Muscle of leg (tissue), 11 donors: ENCODE results near the gene HDAC6. TPM values are rescaled to one million over a fixed set of nuclear protein-coding genes. Genes with fewer than 3 reads are reported as not detected.
"Not testable (repeated sequence)": the region's sequence is repeated elsewhere in the genome, so short reads cannot be mapped to it uniquely, and the experiment has no call there.

Experiments used
- DNase-seq: peaks from one replicate; pipeline ENCODE4 v3.0.0; 2013
- H3K27ac ChIP-seq: one replicate; pipeline ENCODE4 v1.5.1; 2013; ENCODE audit warnings: mild to moderate bottlenecking, low read length, control low read depth
- H3K27me3 ChIP-seq: one replicate; pipeline ENCODE4 v1.6.1; 2013; ENCODE audit warnings: low read length; ENCODE audit not compliant: control insufficient read depth, insufficient read depth
- H3K36me3 ChIP-seq: one replicate; pipeline ENCODE4 v1.6.1; 2013; ENCODE audit warnings: low read length; ENCODE audit not compliant: control insufficient read depth, insufficient read depth
- H3K4me1 ChIP-seq: one replicate; pipeline ENCODE4 v1.6.1; 2013; ENCODE audit warnings: low read length; ENCODE audit not compliant: control insufficient read depth, insufficient read depth
- H3K4me3 ChIP-seq: one replicate; pipeline ENCODE4 v1.5.1; 2013; ENCODE audit warnings: low read length, control low read depth
- H3K9me3 ChIP-seq: replicated peaks from 2 replicates; pipeline ENCODE4 v1.6.1; 2013; ENCODE audit warnings: low read depth, low read length; ENCODE audit not compliant: control insufficient read depth
- WGBS: methylation state at CpG from one replicate; pipeline ENCODE4 v1.1.5; 2013; ENCODE audit warnings: missing lambda C conversion rate; ENCODE audit not compliant: insufficient coverage; 5-methylcytosine and 5-hydroxymethylcytosine counted together
- polyA plus RNA-seq, 8 donors: library from polyadenylated mRNA; unstranded; fragments of 120-200 nt; gene quantifications; one replicate each; pipeline versions ENCODE4 v1.2.1 to v1.2.3, GENCODE V29; 2013; ENCODE audit warnings: inconsistent platforms in 1 of 8, low replicate concordance in 1 of 8; ENCODE audit not compliant: insufficient read length in 8 of 8, insufficient read depth in 1 of 8
- total RNA-seq: library from RNA; stranded (reverse); fragments of 120-200 nt; gene quantifications from one replicate; pipeline ENCODE4 v1.2.4, GENCODE V29; 2013

HDAC6 gene
- total and polyA plus RNA-seq, 9 donors = 73.8 to 112 (median 88.5) TPM

GRCh38 chrX:48833542-48834138 lies 31.8 kb downstream of the HDAC6 start:
- DNase-seq = no peak
- Histone ChIP-seq H3K27ac (no peak overlapping the region), H3K4me3 (no peak overlapping the region), H3K9me3 (peaks cover 2% of the 10 kb centered on the region), H3K4me1 (no peaks in the 10 kb centered on the region), H3K27me3 (peaks cover 58% of the 10 kb centered on the region), H3K36me3 (no peaks in the 10 kb centered on the region)
- 17% methylated on average over 2 of the region's 9 CpGs for WGBS

- Histone ChIP-seq H3K4me1 (no peaks in the 10 kb centered on the region), H3K27ac (no peak overlapping the region), H3K36me3 (no peaks in the 10 kb centered on the region), H3K4me3 (no peak overlapping the region), H3K27me3 (peaks cover 56% of the 10 kb centered on the region), H3K9me3 (peaks cover 2% of the 10 kb centered on the region)
- 33% methylated on average over 4 of the region's 7 CpGs for whole genome bisulfite sequencing
- DNase-seq = no peak
These were observed 32.5 kb downstream of the HDAC6 start for GRCh38 chrX:48834383-48834709.

GRCh38 chrX:48835524-48836329 lies 33.9 kb downstream of the HDAC6 start, which contains the start of gene PCSK1N:
Gene PCSK1N (minus strand): TSS chrX:48835610. CDS start chrX:48835532, 78 bp downstream.
- no peak for DNase-seq
- H3K4me1 ChIP-seq = no peaks in the 10 kb centered on the region
- peaks cover 46% of the 10 kb centered on the region for H3K27me3 ChIP-seq
- no peak within 1 kb of the TSS for H3K4me3 ChIP-seq
- no peaks in the 10 kb centered on the region for H3K36me3 ChIP-seq
- no peaks in the 10 kb centered on the region for H3K9me3 ChIP-seq
- H3K27ac ChIP-seq = no peak within 1 kb of the TSS
- 60% methylated on average over 8 of the region's 35 CpGs for WGBS

GRCh38 chrX:48839686-48840085 lies 37.8 kb downstream of the HDAC6 start:
- H3K36me3 ChIP-seq = no peaks in the 10 kb centered on the region
- no peak overlapping the region for H3K27ac ChIP-seq
- no peaks in the 10 kb centered on the region for H3K9me3 ChIP-seq
- no peak for DNase-seq
- 89% methylated on average over 7 of the region's 10 CpGs for WGBS
- H3K4me3 ChIP-seq = no peak overlapping the region
- H3K4me1 ChIP-seq = no peaks in the 10 kb centered on the region
- peaks cover 19% of the 10 kb centered on the region for H3K27me3 ChIP-seq

GRCh38 chrX:48848847-48849246 lies 47.0 kb downstream of the HDAC6 start:
- Histone ChIP-seq H3K27ac (no peak overlapping the region), H3K9me3 (no peaks in the 10 kb centered on the region), H3K4me3 (no peak overlapping the region), H3K4me1 (no peaks in the 10 kb centered on the region), H3K36me3 (no peaks in the 10 kb centered on the region), H3K27me3 (peaks cover 2% of the 10 kb centered on the region)
- DNase-seq = no peak
- WGBS = no CpG with 5 or more reads among the region's 1 CpG

GRCh38 chrX:48852857-48853256 lies 51.0 kb downstream of the HDAC6 start:
- no peak overlapping the region for H3K4me3 ChIP-seq
- no peaks in the 10 kb centered on the region for H3K9me3 ChIP-seq
- 63% methylated on average over 6 of the region's 7 CpGs for WGBS
- DNase-seq = no peak
- H3K4me1 ChIP-seq = no peaks in the 10 kb centered on the region
- H3K27ac ChIP-seq = no peak overlapping the region
- H3K36me3 ChIP-seq = no peaks in the 10 kb centered on the region
- H3K27me3 ChIP-seq = peaks cover 2% of the 10 kb centered on the region

- not testable (repeated sequence) for H3K4me3 ChIP-seq, H3K4me1 ChIP-seq, H3K9me3 ChIP-seq, H3K36me3 ChIP-seq, H3K27me3 ChIP-seq, DNase-seq, H3K27ac ChIP-seq
These were observed 51.6 kb downstream of the HDAC6 start for GRCh38 chrX:48853494-48853893.

GRCh38 chrX:48854121-48854804 lies 52.4 kb downstream of the HDAC6 start:
- 92% methylated on average over 7 of the region's 12 CpGs for WGBS
- H3K4me3 ChIP-seq, DNase-seq, H3K4me1 ChIP-seq, H3K27ac ChIP-seq, H3K9me3 ChIP-seq, H3K36me3 ChIP-seq, H3K27me3 ChIP-seq: not testable (repeated sequence)

GRCh38 chrX:48854898-48855297 lies 53.0 kb downstream of the HDAC6 start:
- no peak for DNase-seq
- Histone ChIP-seq H3K4me3 (no peak overlapping the region), H3K9me3 (no peaks in the 10 kb centered on the region), H3K4me1 (no peaks in the 10 kb centered on the region), H3K27ac (no peak overlapping the region), H3K27me3 (peaks cover 2% of the 10 kb centered on the region), H3K36me3 (no peaks in the 10 kb centered on the region)
- 33% methylated on average over 1 of the region's 5 CpGs for WGBS

GRCh38 chrX:48864210-48864609 lies 62.3 kb downstream of the HDAC6 start:
- DNase-seq = no peak
- H3K4me1 ChIP-seq = no peaks in the 10 kb centered on the region
- H3K36me3 ChIP-seq = no peaks in the 10 kb centered on the region
- no peak overlapping the region for H3K27ac ChIP-seq
- H3K4me3 ChIP-seq = no peak overlapping the region
- H3K27me3 ChIP-seq = no peaks in the 10 kb centered on the region
- 57% methylated on average over 4 of the region's 4 CpGs for WGBS
- H3K9me3 ChIP-seq = no peaks in the 10 kb centered on the region
